Sigmoid colon (tissue), 7 donors: ENCODE data around the gene CABYR. TPM values are rescaled to one million over a fixed set of nuclear protein-coding genes. Genes with fewer than 3 reads are reported as not detected.

Experiments used
- DNase-seq: peaks from one replicate; pipeline ENCODE4 v3.0.0-alpha.2; 2019
- H3K27ac ChIP-seq, 4 donors: fragments of 200-600 bp; sonication (generic); one replicate each; pipeline ENCODE4 v1.5.1; 2016 to 2019; ENCODE audit warnings: mild to moderate bottlenecking in 1 of 4
- H3K27me3 ChIP-seq, 3 donors: fragments of 200-600 bp; sonication (generic); one replicate each; pipeline ENCODE4 v1.5.1; 2019; ENCODE audit warnings: mild to moderate bottlenecking in 1 of 3
- H3K36me3 ChIP-seq, 4 donors: fragments of 200-600 bp; sonication (generic); one replicate each; pipeline ENCODE4 v1.5.1; 2016 to 2019
- H3K4me1 ChIP-seq, 4 donors: fragments of 200-600 bp; sonication (generic); one replicate each; pipeline ENCODE4 v1.5.1; 2017 to 2019
- H3K4me3 ChIP-seq, 4 donors: fragments of 200-600 bp; sonication (generic); one replicate each; pipeline ENCODE4 v1.5.1; 2017 to 2019; ENCODE audit warnings: mild to moderate bottlenecking in 2 of 4, moderate library complexity in 1 of 4
- H3K9me3 ChIP-seq, 4 donors: fragments of 200-600 bp in 3 of 4; sonication (generic) in 3 of 4; one replicate each; pipeline versions ENCODE4 v1.5.1 to v1.6.1; 2013 to 2019
- CTCF ChIP-seq, 4 experiments: fragments of 450-650 bp in 3 of 4; fragments of 200-600 bp in 1 of 4; IDR thresholded peaks; one replicate each; pipeline ENCODE4 v1.5.1; 2016 to 2019; ENCODE audit warnings: antibody characterized with exemption in 4 of 4, mild to moderate bottlenecking in 3 of 4, moderate library complexity in 2 of 4
- EP300 ChIP-seq, 4 donors: sonication (generic); formaldehyde crosslinking; IDR thresholded peaks; one replicate each; pipeline ENCODE4 v1.6.1; 2017; ENCODE audit warnings: antibody characterized with exemption in 4 of 4
- POLR2A ChIP-seq, 2 donors: fragments of 450-650 bp; IDR thresholded peaks; one replicate each; pipeline ENCODE4 v1.6.1; 2016; ENCODE audit warnings: antibody characterized with exemption in 2 of 2, mild to moderate bottlenecking in 2 of 2, moderate library complexity in 2 of 2
- POLR2AphosphoS5 ChIP-seq, 4 donors: sonication (generic); formaldehyde crosslinking; IDR thresholded peaks; one replicate each; pipeline ENCODE4 v1.6.1; 2017; ENCODE audit warnings: antibody characterized with exemption in 4 of 4
- WGBS, 2 donors: extraction: QIAGEN DNeasy Blood & Tissue Kit; methylation state at CpG; one replicate each; pipeline ENCODE4 v1.1.7; 2013; 5-methylcytosine and 5-hydroxymethylcytosine counted together
- intact Hi-C: fragments of 100-400 bp; cut with DNase I; formaldehyde crosslinking; loops from one replicate; pipeline ENCODE4 v1.15.1; 2023
- polyA plus RNA-seq, 3 donors: library from polyadenylated mRNA; stranded (reverse); fragments of 200-250 nt; gene quantifications; one replicate each; pipeline ENCODE4 v1.2.3, GENCODE V29; 2013
- total RNA-seq, 4 donors: library from RNA; depleted of rRNA; stranded (reverse); fragments of >200 nt; gene quantifications; one replicate each; pipeline ENCODE4 v1.1.0, GENCODE V29; 2016
- donor health status: healthy with polysubstance abuse.
- donor health status: Bipolar disorder and iron deficiency.
- donor health status: healthy.

The CABYR gene
- total and polyA plus RNA-seq, 7 donors, result 0.83 to 1.3 (median 1.1) TPM; not detected in 2

GRCh38 chr18:24168496-24168895 is 29.6 kb downstream of the CABYR start:
- intact Hi-C loops, result no loop called here
- Histone ChIP-seq H3K27ac (no peak overlapping the region), H3K4me1 (no peaks in the 10 kb centered on the region), H3K4me3 (no peak overlapping the region), H3K9me3 (no peaks in the 10 kb centered on the region), H3K27me3 (no peaks in the 10 kb centered on the region), H3K36me3 (peaks cover 4 to 81% (median 42%) of the 10 kb centered on the region in 4 donors)
- TF ChIP-seq EP300 (IDR thresholded peaks at IDR 0.05), result no peak
- no peak for TF ChIP-seq POLR2AphosphoS5 (IDR thresholded peaks at IDR 0.05)
- WGBS, 2 donors, result 91 to 94% methylated on average over 7 of the region's 7 CpGs
- no peak for DNase-seq

DNA sequence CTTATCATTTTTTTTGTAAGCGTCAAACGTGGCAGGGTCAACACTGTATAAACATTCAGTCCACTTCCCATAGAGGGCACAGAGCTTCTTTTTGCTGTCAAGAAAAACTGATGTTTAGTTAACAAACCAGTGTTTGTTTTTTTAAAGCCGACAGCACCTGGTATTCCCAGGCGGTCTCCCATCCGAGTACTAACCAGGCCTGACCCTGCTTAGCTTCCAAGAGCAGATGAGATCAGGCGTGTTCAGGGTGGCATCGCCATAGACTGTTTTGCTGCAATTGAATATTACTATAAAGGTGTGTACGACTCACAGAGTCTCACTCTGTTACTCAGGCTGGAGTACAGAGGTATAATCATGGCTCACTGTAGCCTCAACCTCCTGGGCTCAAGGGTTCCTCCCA is 31.5 kb downstream of the CABYR start:
- TF ChIP-seq CTCF (IDR thresholded peaks at IDR 0.05) (no peak), POLR2A (IDR thresholded peaks at IDR 0.05) (no peak), EP300 (IDR thresholded peaks at IDR 0.05) (no peak), POLR2AphosphoS5 (IDR thresholded peaks at IDR 0.05) (no peak)
- WGBS, 2 donors, result 88 to 89% methylated on average over 8 of the region's 8 CpGs
- no peak for DNase-seq
- Histone ChIP-seq H3K4me1 (no peaks in the 10 kb centered on the region), H3K4me3 (no peak overlapping the region), H3K27ac (no peak overlapping the region), H3K36me3 (peaks cover 0 to 71% (median 32%) of the 10 kb centered on the region in 4 donors), H3K27me3 (no peaks in the 10 kb centered on the region), H3K9me3 (no peaks in the 10 kb centered on the region)
- intact Hi-C loops, result no loop called here

- WGBS, 2 donors, result 86 to 87% methylated on average over 3 of the region's 3 CpGs
- no peak for TF ChIP-seq POLR2AphosphoS5 (IDR thresholded peaks at IDR 0.05)
- TF ChIP-seq EP300 (IDR thresholded peaks at IDR 0.05), result no peak
- no peak for TF ChIP-seq POLR2A (IDR thresholded peaks at IDR 0.05)
- TF ChIP-seq CTCF (IDR thresholded peaks at IDR 0.05), result no peak
- Histone ChIP-seq H3K9me3 (no peaks in the 10 kb centered on the region), H3K27ac (no peak overlapping the region), H3K27me3 (no peaks in the 10 kb centered on the region), H3K4me1 (peaks cover 0 to 7% (median 0%) of the 10 kb centered on the region in 4 donors), H3K4me3 (no peak overlapping the region), H3K36me3 (peaks cover 0 to 47% (median 10%) of the 10 kb centered on the region in 4 donors)
- no peak for DNase-seq
- intact Hi-C loops, result no loop called here
These were observed 35.1 kb downstream of the CABYR start for GRCh38 chr18:24173997-24174396.

DNA sequence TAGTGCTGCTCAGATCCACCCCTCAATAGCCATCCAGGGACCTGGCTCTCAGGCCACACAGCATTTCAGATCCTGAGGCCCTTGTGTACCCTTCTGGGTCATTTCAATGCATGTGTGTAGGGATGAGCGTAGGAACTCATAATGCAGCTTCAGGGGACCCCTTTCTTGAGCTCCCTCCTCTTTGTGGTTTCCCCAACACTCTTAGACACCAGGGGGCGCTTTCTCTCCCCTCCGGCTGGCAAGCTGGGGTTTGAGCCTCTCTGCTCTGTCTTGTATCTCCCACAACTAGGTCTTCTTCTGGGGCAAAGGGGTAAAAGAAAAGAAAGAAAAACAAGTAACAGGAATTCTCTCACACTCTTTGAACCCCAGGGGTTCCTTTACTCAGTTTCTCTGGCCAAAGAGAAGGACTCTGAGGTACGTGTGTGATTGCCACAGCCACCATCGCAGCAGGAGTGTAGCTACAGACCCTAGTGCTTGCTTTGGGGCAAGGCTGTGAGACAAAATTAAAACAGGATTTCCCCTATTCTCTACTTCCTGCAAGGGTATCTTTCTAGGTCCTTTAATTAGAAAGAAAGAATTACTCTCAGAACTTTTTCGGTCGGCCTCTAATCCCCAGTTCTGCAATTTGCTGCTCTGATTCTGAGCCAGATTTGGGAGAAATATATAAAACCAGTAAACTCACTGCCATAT is 38.0 kb downstream of the CABYR start:
- Histone ChIP-seq H3K9me3 (no peaks in the 10 kb centered on the region), H3K27me3 (no peaks in the 10 kb centered on the region), H3K27ac (no peak overlapping the region), H3K36me3 (peaks cover 0 to 43% (median 0%) of the 10 kb centered on the region in 4 donors), H3K4me1 (peaks cover 0 to 7% (median 0%) of the 10 kb centered on the region in 4 donors), H3K4me3 (no peak overlapping the region)
- WGBS, 2 donors, result 61 to 63% methylated on average over 7 of the region's 7 CpGs
- intact Hi-C loops, result loop anchor here (1.0 to 2.0 kb wide), 2 partner anchors 94 to 312 kb away; no protein-coding TSS in a partner anchor
- peak; percentile 83 for DNase-seq
- no peak for TF ChIP-seq POLR2A (IDR thresholded peaks at IDR 0.05)
- TF ChIP-seq POLR2AphosphoS5 (IDR thresholded peaks at IDR 0.05), result no peak
- TF ChIP-seq EP300 (IDR thresholded peaks at IDR 0.05), result no peak
- peak; percentile 57 to 76 (median 61) for TF ChIP-seq CTCF (IDR thresholded peaks at IDR 0.05)

DNA sequence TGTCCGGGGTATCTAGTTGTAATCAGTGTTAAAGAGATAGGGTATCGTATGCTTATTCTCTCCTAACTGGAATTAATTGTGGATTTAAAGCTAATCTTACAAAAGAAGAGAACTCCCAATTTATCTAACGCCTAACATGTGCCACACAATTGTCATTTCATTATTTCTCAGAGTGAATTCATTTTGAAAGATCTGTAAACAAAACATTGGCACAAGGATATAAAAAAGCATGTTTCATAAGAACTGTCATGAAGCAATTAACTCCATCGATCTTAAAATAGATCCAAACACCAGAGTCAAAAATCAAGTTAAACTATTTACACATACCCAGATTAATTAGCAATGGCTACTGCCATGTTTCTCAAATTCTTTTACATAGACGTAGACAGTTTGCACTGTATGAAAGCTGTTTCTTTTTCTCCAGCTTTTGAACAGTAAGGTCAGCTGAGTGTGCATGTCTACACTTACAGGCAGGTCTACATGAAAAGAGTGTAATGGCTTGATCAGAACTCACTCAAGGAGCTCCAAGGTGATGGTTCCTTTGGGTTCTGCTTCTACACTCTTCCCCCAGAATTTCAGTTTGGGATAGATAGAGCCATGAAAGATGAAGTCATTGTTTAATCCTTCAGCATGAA is 38.8 kb downstream of the CABYR start:
- Histone ChIP-seq H3K27me3 (no peaks in the 10 kb centered on the region), H3K4me1 (peaks cover 0 to 7% (median 0%) of the 10 kb centered on the region in 4 donors), H3K36me3 (peaks cover 0 to 43% (median 0%) of the 10 kb centered on the region in 4 donors), H3K4me3 (no peak overlapping the region), H3K9me3 (no peaks in the 10 kb centered on the region), H3K27ac (no peak overlapping the region)
- WGBS, 2 donors, result 86 to 89% methylated on average over 5 of the region's 5 CpGs
- DNase-seq, result no peak
- no peak for TF ChIP-seq POLR2AphosphoS5 (IDR thresholded peaks at IDR 0.05)
- TF ChIP-seq CTCF (IDR thresholded peaks at IDR 0.05), result no peak
- TF ChIP-seq POLR2A (IDR thresholded peaks at IDR 0.05), result no peak
- TF ChIP-seq EP300 (IDR thresholded peaks at IDR 0.05), result no peak
- intact Hi-C loops, result loop anchor here (1.0 to 2.0 kb wide), 2 partner anchors 94 to 311 kb away; no protein-coding TSS in a partner anchor
